DLD1 (cell line): ENCODE results near the gene PRDM16.

Source experiments
- in situ Hi-C: cut with HindIII; loops from 2 replicates; pipeline ENCODE4 v1.10.0; 2017; ENCODE audit warnings: low sequenced_read_pairs

Gene PRDM16

GRCh38 chr1:3266870-3267549 is 198.0 kb downstream of the PRDM16 start:
- in situ Hi-C loops = no loop called here

GRCh38 chr1:3267550-3268270 is 198.7 kb downstream of the PRDM16 start:
- in situ Hi-C loops = no loop called here

- in situ Hi-C loops = no loop called here
These were observed 199.3 kb downstream of the PRDM16 start for GRCh38 chr1:3268281-3268680.

GRCh38 chr1:3270403-3271245 is 201.6 kb downstream of the PRDM16 start:
- in situ Hi-C loops = no loop called here

- in situ Hi-C loops = no loop called here
These were observed 202.9 kb downstream of the PRDM16 start for GRCh38 chr1:3271866-3272265.

- in situ Hi-C loops = no loop called here
These were observed 203.5 kb downstream of the PRDM16 start for GRCh38 chr1:3272321-3273045.

GRCh38 chr1:3273447-3273846 is 204.4 kb downstream of the PRDM16 start:
- in situ Hi-C loops = no loop called here

- in situ Hi-C loops = no loop called here
These were observed 206.0 kb downstream of the PRDM16 start for GRCh38 chr1:3274972-3275371.

- in situ Hi-C loops = no loop called here
These were observed 206.7 kb downstream of the PRDM16 start for GRCh38 chr1:3275471-3276340.

- in situ Hi-C loops = no loop called here
These were observed 207.4 kb downstream of the PRDM16 start for GRCh38 chr1:3276341-3276800.

GRCh38 chr1:3277011-3277471 is 208.0 kb downstream of the PRDM16 start:
- in situ Hi-C loops = no loop called here

- in situ Hi-C loops = no loop called here
These were observed 208.6 kb downstream of the PRDM16 start for GRCh38 chr1:3277623-3278022.

- in situ Hi-C loops = no loop called here
These were observed 209.6 kb downstream of the PRDM16 start for GRCh38 chr1:3278416-3279181.

GRCh38 chr1:3279182-3279470 is 210.1 kb downstream of the PRDM16 start:
- in situ Hi-C loops = no loop called here

GRCh38 chr1:3281735-3282134 is 212.7 kb downstream of the PRDM16 start:
- in situ Hi-C loops = loop anchor here (10.0 kb wide), 1 partner anchor 123 kb away; no protein-coding TSS in a partner anchor

GRCh38 chr1:3282186-3282585 is 213.2 kb downstream of the PRDM16 start:
- in situ Hi-C loops = loop anchor here (10.0 kb wide), 1 partner anchor 123 kb away; no protein-coding TSS in a partner anchor

GRCh38 chr1:3282656-3283430 is 213.8 kb downstream of the PRDM16 start:
- in situ Hi-C loops = loop anchor here (10.0 kb wide), 1 partner anchor 122 kb away; no protein-coding TSS in a partner anchor

- in situ Hi-C loops = loop anchor here (10.0 kb wide), 1 partner anchor 121 kb away; no protein-coding TSS in a partner anchor
These were observed 214.8 kb downstream of the PRDM16 start for GRCh38 chr1:3283849-3284248.
